ENCODE results near the gene C17orf67. TPM values are rescaled to one million over a fixed set of nuclear protein-coding genes. Genes with fewer than 3 reads are reported as not detected.

Gene C17orf67
- total and polyA plus RNA-seq, 10 of the 15 experiments (the other 5 are each of a cell fraction or from before 2014, with no cell fraction given) = 0.24 to 3.3 (median 0.89) TPM

GRCh38 chr17:56756536-56756935 lies 77.2 kb downstream of the C17orf67 start:
- H3K9ac ChIP-seq (ENCODE audit: control insufficient read depth, insufficient read depth, low read length) = no peak overlapping the region
- 18% methylated on average over 2 of the region's 2 CpGs for WGBS (ENCODE audit: insufficient coverage, insufficient replicate concordance, low lambda C conversion rate, missing lambda C conversion rate)
- no TSS peak for BruUV-seq (replicated peaks)
- no peaks in the 10 kb centered on the region for H4K20me1 ChIP-seq (ENCODE audit: control insufficient read depth, insufficient read depth)
- no peaks in the 10 kb centered on the region for H3K79me2 ChIP-seq (ENCODE audit: control insufficient read depth, insufficient read depth, low read length)
- H3K27me3 ChIP-seq (replicated peaks in 1 of 2; ENCODE audit: control insufficient read depth in 2 of 2, insufficient read depth in 2 of 2, low read length in 1 of 2) = peaks cover 0 to 7% of the 10 kb centered on the region in 2 experiments; a peak in 2 of 4 replicates
- intact Hi-C loops (cut with micrococcal nuclease; ENCODE audit: unreplicated experiment) (no loop called here), in situ Hi-C loops (cut with MboI) (no loop called here)
- ATAC-seq (no peak), DNase-seq (ENCODE audit: low read depth, low spot score) (no peak), FAIRE-seq (no peak)
- H3K4me2 ChIP-seq (ENCODE audit: control insufficient read depth, insufficient read depth) = no peak overlapping the region
- no peaks in the 10 kb centered on the region for H3K9me3 ChIP-seq (replicated peaks; ENCODE audit: control insufficient read depth, insufficient read depth, low read length)
- TF ChIP-seq SREBF1 (IDR thresholded peaks at IDR 0.05; ENCODE audit: low read length) (no peak), DPF2 (IDR thresholded peaks at IDR 0.05) (no peak), NR2C1 (IDR thresholded peaks at IDR 0.05) (no peak), ZNF274 (IDR thresholded peaks at IDR 0.05; ENCODE audit: insufficient read depth, insufficient read length) (no peak), EED (IDR thresholded peaks at IDR 0.05; ENCODE audit: low read depth) (no peak), SMC3 (IDR thresholded peaks at IDR 0.05; ENCODE audit: borderline replicate concordance, low read length) (no peak), ZBED1 (IDR thresholded peaks at IDR 0.05; ENCODE audit: borderline replicate concordance) (no peak)
- TF ChIP-seq, protein P1, sequence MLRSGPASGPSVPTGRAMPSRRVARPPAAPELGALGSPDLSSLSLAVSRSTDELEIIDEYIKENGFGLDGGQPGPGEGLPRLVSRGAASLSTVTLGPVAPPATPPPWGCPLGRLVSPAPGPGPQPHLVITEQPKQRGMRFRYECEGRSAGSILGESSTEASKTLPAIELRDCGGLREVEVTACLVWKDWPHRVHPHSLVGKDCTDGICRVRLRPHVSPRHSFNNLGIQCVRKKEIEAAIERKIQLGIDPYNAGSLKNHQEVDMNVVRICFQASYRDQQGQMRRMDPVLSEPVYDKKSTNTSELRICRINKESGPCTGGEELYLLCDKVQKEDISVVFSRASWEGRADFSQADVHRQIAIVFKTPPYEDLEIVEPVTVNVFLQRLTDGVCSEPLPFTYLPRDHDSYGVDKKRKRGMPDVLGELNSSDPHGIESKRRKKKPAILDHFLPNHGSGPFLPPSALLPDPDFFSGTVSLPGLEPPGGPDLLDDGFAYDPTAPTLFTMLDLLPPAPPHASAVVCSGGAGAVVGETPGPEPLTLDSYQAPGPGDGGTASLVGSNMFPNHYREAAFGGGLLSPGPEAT (IDR thresholded peaks at IDR 0.05; ENCODE audit: low read depth) = no peak
- no peaks in the 10 kb centered on the region for H3K4me1 ChIP-seq (ENCODE audit: control insufficient read depth, insufficient read depth, low read length)
- POLR2A ChIA-PET = no interaction called here
- H3K4me3 ChIP-seq = no peak overlapping the region
- RAD21 ChIA-PET (ENCODE audit: unreplicated experiment) = no interaction called here
- CTCF ChIA-PET = interaction anchor here (1.0 kb wide), 1 partner anchor 24 kb away, joined by 3 read pairs; no protein-coding TSS in a partner anchor
- no peak overlapping the region for H3K27ac ChIP-seq (ENCODE audit: control insufficient read depth, insufficient read depth)
- H2AFZ ChIP-seq (ENCODE audit: control insufficient read depth, low read depth, low read length) = no peak overlapping the region
- no peaks in the 10 kb centered on the region for H3K36me3 ChIP-seq (ENCODE audit: control insufficient read depth in 2 of 2, insufficient read depth in 2 of 2, low read length in 1 of 2)
- SMC1A ChIA-PET (ENCODE audit: uncharacterized antibody, unreplicated experiment) = no interaction called here
